ENCODE data around the gene SHC1.

- TF ChIP-seq POLR2A (IDR thresholded peaks at IDR 0.05; ENCODE audit: low read length), result peak; percentile 71
- TF ChIP-seq GATA1 (IDR thresholded peaks at IDR 0.05; ENCODE audit: low read depth, low read length), result no peak
These were observed 8.3 kb downstream of the SHC1 start for GRCh38 chr1:154962156-154962749.

Data from erythroblast (primary cell).